GM04504 (cell line): ENCODE measurements around the gene FNDC3A.
"Not testable (repeated sequence)": the region's sequence is repeated elsewhere in the genome, so short reads cannot be mapped to it uniquely, and the experiment has no call there.

ENCODE experiments used
- DNase-seq: peaks from one replicate; pipeline ENCODE4 v3.0.0-alpha.2; 2012; ENCODE audit warnings: low read depth

Gene FNDC3A

GRCh38 chr13:49098198-49098597 lies 122.5 kb downstream of the FNDC3A start:
- DNase-seq, result peak; percentile 54

GRCh38 chr13:49098771-49099512 lies 123.2 kb downstream of the FNDC3A start:
- no peak for DNase-seq

- no peak for DNase-seq
Observed at GRCh38 chr13:49099513-49099877, 123.8 kb downstream of the FNDC3A start.

- DNase-seq, result no peak
Observed at GRCh38 chr13:49100637-49101570, 125.2 kb downstream of the FNDC3A start.

- DNase-seq, result no peak
Observed at GRCh38 chr13:49108196-49108595, 132.5 kb downstream of the FNDC3A start.

- DNase-seq, result peak; percentile 71
Observed at GRCh38 chr13:49110122-49110912, 134.6 kb downstream of the FNDC3A start.

GRCh38 chr13:49110913-49111170 lies 135.1 kb downstream of the FNDC3A start:
- no peak for DNase-seq

GRCh38 chr13:49112782-49113525 lies 137.2 kb downstream of the FNDC3A start:
- no peak for DNase-seq

GRCh38 chr13:49113526-49114286 lies 138.0 kb downstream of the FNDC3A start:
- DNase-seq, result no peak

- DNase-seq, result no peak
Observed at GRCh38 chr13:49116873-49117272, 141.2 kb downstream of the FNDC3A start.

GRCh38 chr13:49118455-49118854 lies 142.7 kb downstream of the FNDC3A start:
- DNase-seq, result not testable (repeated sequence)

GRCh38 chr13:49124693-49125304 lies 149.1 kb downstream of the FNDC3A start:
- DNase-seq, result no peak

GRCh38 chr13:49125964-49126524 lies 150.3 kb downstream of the FNDC3A start:
- no peak for DNase-seq

GRCh38 chr13:49132479-49133002 lies 156.8 kb downstream of the FNDC3A start:
- no peak for DNase-seq

- no peak for DNase-seq
Observed at GRCh38 chr13:49134305-49134704, 158.6 kb downstream of the FNDC3A start.

GRCh38 chr13:49137138-49137643 lies 161.5 kb downstream of the FNDC3A start:
- DNase-seq, result not testable (repeated sequence)

GRCh38 chr13:49140910-49141611 lies 165.3 kb downstream of the FNDC3A start:
- no peak for DNase-seq

GRCh38 chr13:49146950-49147355 lies 171.2 kb downstream of the FNDC3A start:
- peak; percentile 10 for DNase-seq

GRCh38 chr13:49148405-49148804 lies 172.7 kb downstream of the FNDC3A start:
- no peak for DNase-seq
